HG02798 (cell line): ENCODE data around the gene CRNKL1.

Source experiments
- ATAC-seq: cut with Tn5 transposase; IDR thresholded peaks from one replicate; pipeline ENCODE4 v1.9.1; 2021; ENCODE audit warnings: mild to moderate bottlenecking; ENCODE audit not compliant: unreplicated experiment, poor library complexity

Gene CRNKL1

DNA sequence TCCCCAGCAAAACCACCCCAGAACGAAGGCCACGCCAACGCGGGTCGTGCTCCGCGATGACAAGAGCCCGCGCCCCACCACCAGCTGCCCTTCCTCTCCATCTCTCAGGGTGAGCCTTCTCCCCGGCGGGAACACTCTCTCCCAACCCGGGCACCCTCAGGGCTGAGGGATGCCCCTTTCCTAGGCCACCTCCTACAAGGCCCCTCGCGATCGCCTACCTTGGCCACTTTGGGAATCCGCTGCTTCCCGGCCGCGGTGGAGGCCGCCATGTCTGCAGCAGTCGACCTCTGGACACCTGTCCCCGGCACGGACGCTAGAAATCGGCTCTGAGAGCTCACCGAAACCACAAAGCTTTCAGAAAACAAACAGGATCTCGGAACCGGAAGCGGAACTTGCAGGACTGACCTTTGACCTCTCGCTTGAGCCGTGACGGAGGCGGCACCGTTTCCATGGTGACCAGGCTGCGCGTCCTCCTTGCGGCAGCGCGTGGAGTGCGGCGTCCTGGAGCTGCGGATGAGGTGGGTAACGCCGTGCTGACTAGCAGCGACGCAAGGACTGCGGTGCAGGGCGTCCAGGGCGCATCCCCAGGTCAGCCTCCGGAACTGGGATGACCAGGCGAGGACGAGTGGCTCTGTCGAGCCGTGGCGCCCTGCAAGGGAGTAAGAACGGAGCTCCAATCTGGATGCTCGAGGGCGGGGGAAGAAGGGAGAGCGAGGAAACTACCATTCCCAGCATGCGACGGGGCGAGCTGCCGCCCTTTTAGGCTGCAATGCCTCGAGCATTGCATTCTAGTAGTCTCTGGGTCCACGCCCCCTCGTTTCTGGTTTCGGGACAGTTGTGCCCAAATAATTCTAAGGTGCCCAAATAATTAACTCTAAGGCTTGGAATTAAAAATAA, at the start of gene CRNKL1, which contains the start of gene CFAP61:
CRNKL1 (minus strand) TSS at position 393 of the 897 bp plus-strand sequence; CDS start at position 269, 124 bp downstream.
CFAP61 (plus strand) TSS at position 459 of the 897 bp plus-strand sequence. CDS start 4,122 bp downstream, outside the sequence.
- ATAC-seq = peak; percentile 95

GRCh38 chr20:20100881-20101280, 48.6 kb upstream of the CRNKL1 start:
- no peak for ATAC-seq

GRCh38 chr20:20096421-20096820, 44.2 kb upstream of the CRNKL1 start:
- ATAC-seq = no peak

GRCh38 chr20:20095114-20095872, 43.0 kb upstream of the CRNKL1 start:
- no peak for ATAC-seq

GRCh38 chr20:20094410-20094809, 42.1 kb upstream of the CRNKL1 start:
- no peak for ATAC-seq

GRCh38 chr20:20092827-20093226, 40.6 kb upstream of the CRNKL1 start:
- ATAC-seq = no peak

GRCh38 chr20:20089939-20090338, 37.7 kb upstream of the CRNKL1 start:
- no peak for ATAC-seq

DNA sequence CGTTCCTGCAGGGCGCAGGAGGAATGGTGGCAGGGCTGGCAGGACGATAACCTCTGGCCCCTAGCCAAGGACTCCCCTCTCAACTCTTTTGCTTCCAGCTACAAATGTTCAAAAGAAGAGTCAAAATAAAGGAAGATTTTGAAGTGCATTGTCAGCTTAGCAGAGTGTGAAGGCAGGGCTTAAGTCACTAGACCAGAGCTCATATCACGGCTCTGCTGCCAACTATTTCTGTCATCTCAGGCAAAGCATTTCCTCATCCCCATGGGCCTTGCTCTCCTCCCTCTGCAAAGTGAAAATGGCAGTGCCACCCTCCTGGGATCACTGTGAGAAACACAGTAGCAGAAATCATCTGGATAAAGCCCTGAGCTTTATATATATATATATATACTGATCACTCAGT, 36.8 kb upstream of the CRNKL1 start:
- no peak for ATAC-seq

DNA sequence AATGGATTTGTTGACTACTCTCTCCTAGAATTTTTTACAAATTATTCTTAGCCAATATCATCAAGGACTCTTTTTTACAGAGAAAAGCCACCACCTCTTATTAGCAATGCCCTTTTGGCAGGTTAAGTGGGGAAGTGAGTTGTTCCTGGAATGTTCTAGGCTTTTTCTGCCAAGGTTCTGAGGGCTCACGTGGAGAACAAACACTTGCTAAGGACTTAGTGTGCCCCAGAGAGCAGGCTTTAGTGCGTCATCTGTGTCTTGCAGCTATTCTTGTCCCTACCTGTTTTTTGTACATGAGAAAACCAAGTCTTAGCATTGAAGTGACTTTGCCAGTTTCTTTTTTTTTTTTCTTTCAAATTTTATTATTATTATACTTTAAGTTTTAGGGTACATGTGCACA, 33.5 kb upstream of the CRNKL1 start:
- ATAC-seq = no peak

- no peak for ATAC-seq
Measured at GRCh38 chr20:20085071-20085470, 32.8 kb upstream of the CRNKL1 start.

DNA sequence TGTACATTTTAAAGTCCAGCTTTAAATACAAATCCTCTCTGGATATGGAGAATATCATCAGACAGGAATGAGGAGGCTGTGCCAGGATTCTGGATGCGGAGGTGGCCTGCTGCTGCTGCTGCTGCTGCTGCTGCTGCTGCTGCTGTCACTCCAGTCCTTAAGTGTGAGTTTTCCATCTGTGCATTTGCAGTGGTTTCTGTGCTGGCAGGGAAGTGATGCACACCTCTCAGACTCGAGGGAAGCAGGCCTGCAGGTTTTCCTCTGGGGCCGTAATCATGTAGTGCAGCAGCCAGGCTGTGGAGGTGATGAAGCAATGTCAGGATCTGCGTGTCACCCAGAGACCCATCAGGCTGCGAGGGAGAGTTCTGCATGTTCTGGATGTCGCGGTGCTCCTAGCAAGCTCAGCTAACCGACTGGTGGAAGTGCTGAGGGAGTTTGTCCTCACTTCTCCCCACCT, 32.1 kb upstream of the CRNKL1 start:
- ATAC-seq = no peak

- ATAC-seq = peak; percentile 45
Measured at GRCh38 chr20:20083807-20084206, 31.5 kb upstream of the CRNKL1 start.

GRCh38 chr20:20079102-20079784, 27.0 kb upstream of the CRNKL1 start:
- no peak for ATAC-seq

GRCh38 chr20:20078041-20078440, 25.8 kb upstream of the CRNKL1 start:
- no peak for ATAC-seq

- ATAC-seq = no peak
Measured at GRCh38 chr20:20076297-20077065, 24.2 kb upstream of the CRNKL1 start.

DNA sequence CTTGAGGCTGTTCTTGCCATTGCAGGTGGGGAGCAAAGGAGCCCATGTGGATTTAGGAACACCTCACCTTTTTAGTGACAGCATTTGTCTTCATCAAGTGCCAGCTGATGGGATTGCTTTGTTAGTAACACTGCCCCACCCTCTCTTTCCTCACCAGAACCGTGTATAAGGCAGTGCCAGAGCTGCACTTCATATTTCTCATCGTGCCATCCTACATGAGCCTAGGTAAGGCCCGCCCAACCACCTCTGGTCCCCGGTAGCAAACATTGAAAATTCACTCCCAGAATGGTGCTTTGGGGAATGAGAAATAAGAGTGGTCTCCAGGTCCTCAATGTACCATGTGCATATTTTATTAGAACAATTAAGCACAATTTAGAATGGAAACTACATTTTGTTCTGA, 22.8 kb upstream of the CRNKL1 start:
- ATAC-seq = no peak

GRCh38 chr20:20073801-20074371, 21.6 kb upstream of the CRNKL1 start:
- no peak for ATAC-seq

- no peak for ATAC-seq
Measured at GRCh38 chr20:20070871-20071726, 18.8 kb upstream of the CRNKL1 start.

GRCh38 chr20:20065361-20065760, 13.1 kb upstream of the CRNKL1 start:
- no peak for ATAC-seq
